HEK293 (cell line): Measurements from ENCODE around the gene WLS.

Source experiments
- CTCF ChIA-PET: fragments of 350-600 bp; formaldehyde crosslinking; extraction: SDS; loops from one replicate; lab custom pipeline; 2021; ENCODE audit warnings: antibody characterized with exemption; lab: Yijun Ruan, JAX
- POLR2A ChIA-PET: fragments of 300-600 bp; formaldehyde crosslinking; extraction: SDS; loops from one replicate; lab custom pipeline; 2020; ENCODE audit warnings: antibody characterized with exemption, inconsistent platforms; lab: Yijun Ruan, JAX
- H3K27ac ChIP-seq: fragments of 200-500 bp; sonication (Bioruptor generic); 2 replicates; pipeline ENCODE4 v1.5.1; 2014; ENCODE audit warnings: low read depth, low read length, control low read depth, inconsistent platforms; ENCODE audit errors: extremely low read depth
- H3K36me3 ChIP-seq, 2 experiments: fragments of 200-500 bp in 1 of 2; sonication (Bioruptor generic) in 1 of 2; 1 replicate in 1 of 2; 2 replicates in 1 of 2; pipeline ENCODE4 v1.5.1; 2014 to 2017; ENCODE audit warnings: inconsistent platforms in 2 of 2, low read length in 2 of 2; ENCODE audit not compliant: control insufficient read depth in 2 of 2, insufficient read depth in 1 of 2
- H3K4me1 ChIP-seq: fragments of 200-500 bp; sonication (Bioruptor generic); 2 replicates; pipeline ENCODE4 v1.5.1; 2014; ENCODE audit warnings: mild to moderate bottlenecking, low read length, inconsistent platforms; ENCODE audit not compliant: control insufficient read depth, insufficient read depth
- H3K4me3 ChIP-seq: 2 replicates; pipeline ENCODE4 v1.5.1; 2011; ENCODE audit warnings: low read depth, mild to moderate bottlenecking, control low read depth, low read length, moderate library complexity
- H3K9me3 ChIP-seq: fragments of 200-500 bp; sonication (Bioruptor generic); 2 replicates; pipeline ENCODE4 v1.5.1; 2014; ENCODE audit warnings: low read depth, low read length, inconsistent platforms; ENCODE audit not compliant: control insufficient read depth, insufficient read depth
- HIC1 ChIP-seq: fragments of 450-650 bp; formaldehyde crosslinking; IDR thresholded peaks from 2 replicates; pipeline ENCODE4 v1.5.1; 2016; ENCODE audit warnings: missing biosample characterization, missing genetic modification characterization
- KLF10 ChIP-seq: fragments of 450-650 bp; IDR thresholded peaks from 2 replicates; pipeline ENCODE4 v1.5.1; 2018; ENCODE audit warnings: missing biosample characterization, mild to moderate bottlenecking, missing genetic modification characterization
- OSR2 ChIP-seq: fragments of 450-650 bp; formaldehyde crosslinking; IDR thresholded peaks from 2 replicates; pipeline ENCODE4 v1.5.1; 2016; ENCODE audit warnings: missing biosample characterization, missing genetic modification characterization
- PATZ1 ChIP-seq: fragments of 450-650 bp; formaldehyde crosslinking; IDR thresholded peaks from 2 replicates; pipeline ENCODE4 v1.5.1; 2016; ENCODE audit warnings: missing biosample characterization, missing genetic modification characterization
- PRDM1 ChIP-seq: fragments of 450-650 bp; formaldehyde crosslinking; IDR thresholded peaks from 2 replicates; pipeline ENCODE4; 2016; ENCODE audit warnings: missing biosample characterization, missing genetic modification characterization
- TCF7L2 ChIP-seq: IDR thresholded peaks from 2 replicates; pipeline ENCODE4 v1.6.1; 2011; ENCODE audit warnings: low read depth, mild to moderate bottlenecking, inconsistent platforms, low read length, moderate library complexity, borderline replicate concordance
- ZBTB20 ChIP-seq: fragments of 450-650 bp; formaldehyde crosslinking; IDR thresholded peaks from 2 replicates; pipeline ENCODE4 v1.5.1; 2016; ENCODE audit warnings: missing biosample characterization, missing genetic modification characterization
- ZNF112 ChIP-seq: fragments of 450-650 bp; formaldehyde crosslinking; IDR thresholded peaks from 2 replicates; pipeline ENCODE4 v1.5.0; 2017; ENCODE audit warnings: missing biosample characterization, missing genetic modification characterization
- ZNF202 ChIP-seq: fragments of 450-650 bp; formaldehyde crosslinking; IDR thresholded peaks from 2 replicates; pipeline ENCODE4 v1.5.1; 2016; ENCODE audit warnings: missing biosample characterization, missing genetic modification characterization, borderline replicate concordance
- ZNF223 ChIP-seq: fragments of 450-650 bp; formaldehyde crosslinking; IDR thresholded peaks from 2 replicates; pipeline ENCODE4 v1.5.1; 2016; ENCODE audit warnings: missing biosample characterization, missing genetic modification characterization
- ZNF26 ChIP-seq: fragments of 450-650 bp; formaldehyde crosslinking; IDR thresholded peaks from 2 replicates; pipeline ENCODE4 v1.5.1; 2016; ENCODE audit warnings: missing biosample characterization, missing genetic modification characterization
- ZNF274 ChIP-seq, 2 experiments: fragments of 200-500 bp in 1 of 2; fragments of 450-650 bp in 1 of 2; sonication (Bioruptor generic) in 1 of 2; formaldehyde crosslinking in 1 of 2; IDR thresholded peaks; 2 replicates each; pipeline versions ENCODE4 v1.5.1 to v1.6.1; 2014 to 2016; ENCODE audit warnings: borderline replicate concordance in 1 of 2, inconsistent platforms in 1 of 2, low read length in 1 of 2, missing biosample characterization in 1 of 2, missing genetic modification characterization in 1 of 2
- ZNF394 ChIP-seq: fragments of 450-650 bp; formaldehyde crosslinking; IDR thresholded peaks from 2 replicates; pipeline ENCODE4 v1.5.1; 2016; ENCODE audit warnings: missing biosample characterization, missing genetic modification characterization, mild to moderate bottlenecking, moderate library complexity, borderline replicate concordance
- ZNF423 ChIP-seq: fragments of 450-650 bp; formaldehyde crosslinking; IDR thresholded peaks from 2 replicates; pipeline ENCODE4 v1.5.1; 2016; ENCODE audit warnings: missing biosample characterization, missing genetic modification characterization
- ZNF473 ChIP-seq: fragments of 450-650 bp; formaldehyde crosslinking; IDR thresholded peaks from 2 replicates; pipeline ENCODE4 v1.5.1; 2017; ENCODE audit warnings: missing biosample characterization, missing genetic modification characterization
- ZNF549 ChIP-seq: fragments of 450-650 bp; IDR thresholded peaks from 2 replicates; pipeline ENCODE4 v1.5.1; 2018; ENCODE audit warnings: missing biosample characterization, missing genetic modification characterization, mild to moderate bottlenecking, inconsistent platforms, moderate library complexity
- ZNF645 ChIP-seq: fragments of 450-650 bp; formaldehyde crosslinking; IDR thresholded peaks from 2 replicates; pipeline ENCODE4; 2016; ENCODE audit warnings: missing biosample characterization, missing genetic modification characterization
- ZNF692 ChIP-seq: fragments of 450-650 bp; formaldehyde crosslinking; IDR thresholded peaks from 2 replicates; pipeline ENCODE4 v1.5.1; 2016; ENCODE audit warnings: missing biosample characterization, missing genetic modification characterization
- ZNF76 ChIP-seq: fragments of 450-650 bp; formaldehyde crosslinking; IDR thresholded peaks from 2 replicates; pipeline ENCODE4; 2016; ENCODE audit warnings: low read depth, missing biosample characterization, missing genetic modification characterization, borderline replicate concordance

Gene WLS

GRCh38 chr1:68197461-68197860 lies 34.9 kb downstream of the WLS start:
- Histone ChIP-seq H3K4me1 (peaks cover 39% of the 10 kb centered on the region), H3K27ac (peak overlapping the region; percentile 26; the same call in 1 of the 2 replicates), H3K36me3 (peaks cover 2 to 7% of the 10 kb centered on the region in 2 experiments), H3K4me3 (no peak overlapping the region)
- TF ChIP-seq ZNF26 (tag by site-specific recombination) (no peak), ZNF549 (tag by site-specific recombination) (no peak), OSR2 (tag by site-specific recombination) (no peak), TCF7L2 (no peak), ZNF692 (tag by site-specific recombination) (no peak), PRDM1 (tag by site-specific recombination) (no peak), ZNF112 (tag by site-specific recombination) (no peak), ZNF473 (tag by site-specific recombination) (no peak), ZNF76 (tag by site-specific recombination) (no peak), PATZ1 (no peak)
- TF ChIP-seq, all 188 proteins: peak for 0
- CTCF ChIA-PET, result interaction anchor here (0.9 to 1.6 kb wide), 5 partner anchors 10 to 145 kb away, joined by 3 to 6 read pairs (median 4); partner anchors contain the start of gene WLS
- POLR2A ChIA-PET, result interaction anchor here (1.4 kb wide), 1 partner anchor 35 kb away, joined by 8 read pairs; the partner anchor contains the start of gene WLS
- no peaks in the 10 kb centered on the region for H3K9me3 ChIP-seq

GRCh38 chr1:68196676-68197075 lies 35.6 kb downstream of the WLS start:
- ChIA-PET POLR2A (no interaction called here), CTCF (interaction anchor here (0.5 to 1.6 kb wide), 5 partner anchors 22 to 664 kb away, joined by 3 to 5 read pairs (median 4); partner anchors contain the start of gene WLS)
- TF ChIP-seq ZBTB20, result no peak
- no peak for TF ChIP-seq HIC1 (tag by site-specific recombination)
- TF ChIP-seq ZNF394, result no peak
- TF ChIP-seq KLF10, result no peak
- no peak for TF ChIP-seq ZNF274 (IDR thresholded peaks at IDR 0.05; ENCODE audit: low read length)
- TF ChIP-seq ZNF274 (tag by site-specific recombination; IDR thresholded peaks at IDR 0.05; ENCODE audit: borderline replicate concordance), result no peak
- no peak for TF ChIP-seq ZNF645 (tag by site-specific recombination)
- no peak for TF ChIP-seq ZNF202 (tag by site-specific recombination)
- no peak for TF ChIP-seq ZNF423 (tag by site-specific recombination)
- no peak for TF ChIP-seq ZNF223 (tag by site-specific recombination)
- Histone ChIP-seq H3K4me1 (peaks cover 31% of the 10 kb centered on the region), H3K4me3 (no peak overlapping the region), H3K27ac (no peak overlapping the region), H3K36me3 (peaks cover 7 to 15% of the 10 kb centered on the region in 2 experiments), H3K9me3 (no peaks in the 10 kb centered on the region)
